HCEC 1CT (cell line): Measurements from ENCODE around the gene SLC36A2.

ENCODE experiments used
- DNase-seq: peaks from one replicate; pipeline ENCODE4 v3.0.0-alpha.2; 2017

SLC36A2 gene

GRCh38 chr5:151281001-151281639 lies 66.2 kb downstream of the SLC36A2 start:
- no peak for DNase-seq

GRCh38 chr5:151280443-151280842 lies 66.9 kb downstream of the SLC36A2 start:
- DNase-seq, result no peak

- DNase-seq, result no peak
These were observed 68.5 kb downstream of the SLC36A2 start for GRCh38 chr5:151278845-151279244.

- DNase-seq, result no peak
These were observed 71.6 kb downstream of the SLC36A2 start for GRCh38 chr5:151275803-151276202.

GRCh38 chr5:151274666-151275065 lies 72.7 kb downstream of the SLC36A2 start:
- DNase-seq, result no peak

GRCh38 chr5:151271336-151271735 lies 76.0 kb downstream of the SLC36A2 start:
- DNase-seq, result no peak

- peak; percentile 25 for DNase-seq
These were observed 76.8 kb downstream of the SLC36A2 start for GRCh38 chr5:151270599-151270998.

- DNase-seq, result no peak
These were observed 79.7 kb downstream of the SLC36A2 start for GRCh38 chr5:151267491-151268260.
